HepG2 (cell line): Measurements from ENCODE around the gene GLIS2. TPM values are rescaled to one million over a fixed set of nuclear protein-coding genes. Genes with fewer than 3 reads are reported as not detected.

Experiments used
- CREB1 ChIP-seq, 2 experiments: fragments of 450-650 bp in 1 of 2; IDR thresholded peaks; 2 replicates each; pipeline ENCODE4 v1.6.1; 2016 to 2017; ENCODE audit warnings: control low read depth in 1 of 2, mild to moderate bottlenecking in 1 of 2, missing compliant biosample characterization in 1 of 2, missing genetic modification characterization in 1 of 2
- DDIT3 ChIP-seq: sonication (generic); formaldehyde crosslinking; IDR thresholded peaks from 2 replicates; pipeline ENCODE4 v1.4.0; 2020; ENCODE audit warnings: mild to moderate bottlenecking, missing genetic modification reagents
- ESRRA ChIP-seq: sonication (generic); formaldehyde crosslinking; IDR thresholded peaks from 2 replicates; pipeline ENCODE4 v1.5.1; 2020; ENCODE audit warnings: mild to moderate bottlenecking, low read depth, missing genetic modification reagents
- JDP2 ChIP-seq: sonication (generic); formaldehyde crosslinking; IDR thresholded peaks from 2 replicates; pipeline ENCODE4 v1.8.1; 2022; ENCODE audit warnings: missing genetic modification reagents, borderline replicate concordance
- KAT7 ChIP-seq: IDR thresholded peaks from 2 replicates; pipeline ENCODE4 v1.6.1; 2018; ENCODE audit warnings: borderline replicate concordance, missing compliant biosample characterization
- KDM5A ChIP-seq: fragments of 200-600 bp; sonication (generic); IDR thresholded peaks from 2 replicates; pipeline ENCODE4 v1.7.0; 2018; ENCODE audit warnings: antibody characterized with exemption, mild to moderate bottlenecking, low read length, borderline replicate concordance
- MAF1 ChIP-seq: sonication (generic); formaldehyde crosslinking; IDR thresholded peaks from 2 replicates; pipeline ENCODE4 v1.5.0; 2020; ENCODE audit warnings: missing genetic modification reagents, borderline replicate concordance
- MEIS2 ChIP-seq: sonication (generic); formaldehyde crosslinking; IDR thresholded peaks from 2 replicates; pipeline ENCODE4 v1.9.0; 2021; ENCODE audit warnings: mild to moderate bottlenecking, missing genetic modification reagents
- MIER3 ChIP-seq: IDR thresholded peaks from 2 replicates; pipeline ENCODE4 v1.6.1; 2016; ENCODE audit warnings: missing compliant biosample characterization, borderline replicate concordance
- MIXL1 ChIP-seq: IDR thresholded peaks from 2 replicates; pipeline ENCODE4 v1.6.1; 2016
- PAF1 ChIP-seq: IDR thresholded peaks from 2 replicates; pipeline ENCODE4 v1.6.1; 2016; ENCODE audit warnings: missing genetic modification reagents, missing compliant biosample characterization
- TEAD3 ChIP-seq: optimal IDR thresholded peaks from 2 replicates; pipeline ENCODE3; 2016; ENCODE audit warnings: borderline replicate concordance
- ZFP91 ChIP-seq: sonication (generic); formaldehyde crosslinking; IDR thresholded peaks from 2 replicates; pipeline ENCODE4 v1.9.0; 2022; ENCODE audit warnings: missing genetic modification reagents, mild to moderate bottlenecking, borderline replicate concordance
- ZNF138 ChIP-seq: sonication (generic); formaldehyde crosslinking; IDR thresholded peaks from 2 replicates; pipeline ENCODE4 v1.5.0; 2020; ENCODE audit warnings: mild to moderate bottlenecking, low read depth, missing genetic modification reagents
- ZNF567 ChIP-seq: sonication (generic); formaldehyde crosslinking; IDR thresholded peaks from 2 replicates; pipeline ENCODE4 v1.8.1; 2023; ENCODE audit warnings: mild to moderate bottlenecking, missing genetic modification reagents, borderline replicate concordance
- ZNF792 ChIP-seq: IDR thresholded peaks from 2 replicates; pipeline ENCODE4 v1.6.1; 2016
- polyA plus RNA-seq, 8 experiments: library from polyadenylated mRNA; depleted of rRNA in 3 of 8; stranded (reverse) in 7 of 8; unstranded in 1 of 8; fragments of >200 nt; fragmentation: Illumina TruSeq in 4 of 8; extraction: Trizol in 4 of 8; gene quantifications; 2 replicates each; pipeline versions ENCODE4 v1.2.1 to v1.2.3, GENCODE V29; 2011 to 2016; ENCODE audit warnings: low read depth in 4 of 8, missing spikeins in 1 of 8, mixed read lengths in 1 of 8; ENCODE audit not compliant: insufficient read depth in 1 of 8
- total RNA-seq, 5 experiments: library from RNA; depleted of rRNA; stranded (reverse); fragments of >200 nt; fragmentation: Illumina TruSeq; extraction: Trizol; gene quantifications; 2 replicates each; pipeline ENCODE4 v1.2.3, GENCODE V29; 2016; ENCODE audit warnings: low read depth in 1 of 5
- TF ChIP-seq, protein P1 (sequence below): sonication (generic); formaldehyde crosslinking; IDR thresholded peaks from 2 replicates; pipeline ENCODE4 v1.5.1; 2020; ENCODE audit warnings: mild to moderate bottlenecking, missing genetic modification reagents, moderate library complexity
- TF ChIP-seq, protein P2 (sequence below): sonication (generic); formaldehyde crosslinking; IDR thresholded peaks from 2 replicates; pipeline ENCODE4 v1.5.1; 2020; ENCODE audit warnings: mild to moderate bottlenecking, missing genetic modification reagents, borderline replicate concordance
- TF ChIP-seq, protein P3 (sequence below): sonication (generic); formaldehyde crosslinking; IDR thresholded peaks from 2 replicates; pipeline ENCODE4 v1.8.0; 2022; ENCODE audit warnings: mild to moderate bottlenecking, missing genetic modification reagents, moderate library complexity

Gene GLIS2
- total and polyA plus RNA-seq, 2 of the 13 experiments (the other 11 are each of a cell fraction or from before 2014, with no cell fraction given), result 0.28 to 0.29 TPM

GRCh38 chr16:4358831-4359561 lies 43.1 kb downstream of the GLIS2 start (continued):
- TF ChIP-seq MEIS2 (CRISPR knock-in tag) (0 out of 2 replicates have a peak, but pooled peaks have one; percentile 28), PAF1 (no peak), TEAD3 (peak; percentile 63), MIER3 (CRISPR knock-in tag) (no peak), MAF1 (CRISPR knock-in tag) (no peak), ZNF792 (CRISPR knock-in tag) (no peak), MIXL1 (CRISPR knock-in tag) (no peak), CREB1 (IDR thresholded peaks at IDR 0.05) (no peak), CREB1 (CRISPR knock-in tag; IDR thresholded peaks at IDR 0.05) (no peak), ZNF138 (CRISPR knock-in tag) (no peak), KAT7 (CRISPR knock-in tag) (no peak), DDIT3 (no peak), ESRRA (CRISPR knock-in tag) (no peak), JDP2 (CRISPR knock-in tag) (no peak), KDM5A (no peak), ZFP91 (CRISPR knock-in tag) (peak; percentile 19; the same call in 1 of the 2 replicates), ZNF567 (CRISPR knock-in tag) (peak; percentile 69; the same call in 1 of the 2 replicates)
- TF ChIP-seq, protein P1, sequence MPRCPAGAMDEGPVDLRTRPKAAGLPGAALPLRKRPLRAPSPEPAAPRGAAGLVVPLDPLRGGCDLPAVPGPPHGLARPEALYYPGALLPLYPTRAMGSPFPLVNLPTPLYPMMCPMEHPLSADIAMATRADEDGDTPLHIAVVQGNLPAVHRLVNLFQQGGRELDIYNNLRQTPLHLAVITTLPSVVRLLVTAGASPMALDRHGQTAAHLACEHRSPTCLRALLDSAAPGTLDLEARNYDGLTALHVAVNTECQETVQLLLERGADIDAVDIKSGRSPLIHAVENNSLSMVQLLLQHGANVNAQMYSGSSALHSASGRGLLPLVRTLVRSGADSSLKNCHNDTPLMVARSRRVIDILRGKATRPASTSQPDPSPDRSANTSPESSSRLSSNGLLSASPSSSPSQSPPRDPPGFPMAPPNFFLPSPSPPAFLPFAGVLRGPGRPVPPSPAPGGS (CRISPR knock-in tag), result no peak
- TF ChIP-seq, protein P2, sequence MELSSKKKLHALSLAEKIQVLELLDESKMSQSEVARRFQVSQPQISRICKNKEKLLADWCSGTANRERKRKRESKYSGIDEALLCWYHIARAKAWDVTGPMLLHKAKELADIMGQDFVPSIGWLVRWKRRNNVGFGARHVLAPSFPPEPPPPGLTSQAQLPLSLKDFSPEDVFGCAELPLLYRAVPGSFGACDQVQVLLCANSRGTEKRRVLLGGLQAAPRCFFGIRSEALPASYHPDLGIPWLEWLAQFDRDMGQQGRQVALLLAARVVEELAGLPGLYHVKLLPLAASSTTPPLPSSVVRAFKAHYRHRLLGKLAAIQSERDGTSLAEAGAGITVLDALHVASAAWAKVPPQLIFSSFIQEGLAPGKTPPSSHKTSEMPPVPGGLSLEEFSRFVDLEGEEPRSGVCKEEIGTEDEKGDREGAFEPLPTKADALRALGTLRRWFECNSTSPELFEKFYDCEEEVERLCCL (CRISPR knock-in tag), result no peak
- TF ChIP-seq, protein P3, sequence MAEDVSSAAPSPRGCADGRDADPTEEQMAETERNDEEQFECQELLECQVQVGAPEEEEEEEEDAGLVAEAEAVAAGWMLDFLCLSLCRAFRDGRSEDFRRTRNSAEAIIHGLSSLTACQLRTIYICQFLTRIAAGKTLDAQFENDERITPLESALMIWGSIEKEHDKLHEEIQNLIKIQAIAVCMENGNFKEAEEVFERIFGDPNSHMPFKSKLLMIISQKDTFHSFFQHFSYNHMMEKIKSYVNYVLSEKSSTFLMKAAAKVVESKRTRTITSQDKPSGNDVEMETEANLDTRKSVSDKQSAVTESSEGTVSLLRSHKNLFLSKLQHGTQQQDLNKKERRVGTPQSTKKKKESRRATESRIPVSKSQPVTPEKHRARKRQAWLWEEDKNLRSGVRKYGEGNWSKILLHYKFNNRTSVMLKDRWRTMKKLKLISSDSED (CRISPR knock-in tag), result no peak
